HepG2 (cell line): ENCODE measurements around the gene NELFB. TPM values are rescaled to one million over a fixed set of nuclear protein-coding genes. Genes with fewer than 3 reads are reported as not detected.

Experiments used
- CEBPG ChIP-seq: IDR thresholded peaks from 2 replicates; pipeline ENCODE4 v1.6.1; 2016
- CREB3 ChIP-seq: sonication (generic); formaldehyde crosslinking; IDR thresholded peaks from 2 replicates; pipeline ENCODE4 v1.5.0; 2020; ENCODE audit warnings: missing genetic modification reagents
- EEA1 ChIP-seq: sonication (generic); formaldehyde crosslinking; IDR thresholded peaks from 2 replicates; pipeline ENCODE4 v1.5.1; 2020; ENCODE audit warnings: mild to moderate bottlenecking, missing genetic modification reagents, borderline replicate concordance
- ELF4 ChIP-seq: sonication (generic); formaldehyde crosslinking; IDR thresholded peaks from 2 replicates; pipeline ENCODE4 v1.5.0; 2020; ENCODE audit warnings: missing genetic modification reagents, mild to moderate bottlenecking, moderate library complexity, borderline replicate concordance
- ERF ChIP-seq: IDR thresholded peaks from 2 replicates; pipeline ENCODE4 v1.6.1; 2018; ENCODE audit warnings: missing biosample characterization, missing genetic modification reagents
- FOXC1 ChIP-seq: sonication (generic); formaldehyde crosslinking; IDR thresholded peaks from 2 replicates; pipeline ENCODE4 v1.8.0; 2022; ENCODE audit warnings: mild to moderate bottlenecking, missing genetic modification reagents, borderline replicate concordance
- GATA4 ChIP-seq: sonication (generic); IDR thresholded peaks from 2 replicates; pipeline ENCODE4 v1.6.1; 2016; ENCODE audit warnings: antibody characterized with exemption, low read depth, borderline replicate concordance
- MYC ChIP-seq: sonication (generic); formaldehyde crosslinking; IDR thresholded peaks from 2 replicates; pipeline ENCODE4 v1.9.0; 2021; ENCODE audit warnings: missing genetic modification reagents, borderline replicate concordance
- NR2C2 ChIP-seq: sonication (generic); formaldehyde crosslinking; IDR thresholded peaks from 2 replicates; pipeline ENCODE4 v1.4.0; 2020; ENCODE audit warnings: missing genetic modification reagents, mild to moderate bottlenecking, moderate library complexity, borderline replicate concordance
- PHF21A ChIP-seq: sonication (generic); formaldehyde crosslinking; IDR thresholded peaks from 2 replicates; pipeline ENCODE4 v1.5.0; 2020; ENCODE audit warnings: mild to moderate bottlenecking, missing genetic modification reagents
- PLSCR1 ChIP-seq: sonication (generic); formaldehyde crosslinking; IDR thresholded peaks from 2 replicates; pipeline ENCODE4 v1.5.0; 2020; ENCODE audit warnings: missing genetic modification reagents, mild to moderate bottlenecking, borderline replicate concordance
- RBAK ChIP-seq: sonication (generic); formaldehyde crosslinking; IDR thresholded peaks from 2 replicates; pipeline ENCODE4 v1.5.1; 2020; ENCODE audit warnings: mild to moderate bottlenecking, missing genetic modification reagents
- SKIL ChIP-seq: sonication (generic); formaldehyde crosslinking; IDR thresholded peaks from 2 replicates; pipeline ENCODE4 v1.8.0; 2022; ENCODE audit warnings: missing genetic modification reagents, mild to moderate bottlenecking, moderate library complexity, borderline replicate concordance
- TFAP4 ChIP-seq: sonication (generic); IDR thresholded peaks from 2 replicates; pipeline ENCODE4 v1.6.1; 2016; ENCODE audit warnings: low read depth, borderline replicate concordance
- ZBED4 ChIP-seq: sonication (generic); formaldehyde crosslinking; IDR thresholded peaks from 2 replicates; pipeline ENCODE4 v1.4.0; 2020; ENCODE audit warnings: missing genetic modification reagents, borderline replicate concordance
- ZFAT ChIP-seq: sonication (generic); formaldehyde crosslinking; conservative IDR thresholded peaks from 2 replicates; pipeline ENCODE4 v1.8.1; 2023; ENCODE audit warnings: missing genetic modification reagents, inconsistent platforms
- ZNF207 ChIP-seq: fragments of 450-650 bp; IDR thresholded peaks from 2 replicates; pipeline ENCODE4 v1.6.1; 2016; ENCODE audit warnings: antibody characterized with exemption, borderline replicate concordance
- ZNF326 ChIP-seq: sonication (generic); formaldehyde crosslinking; IDR thresholded peaks from 2 replicates; pipeline ENCODE4 v1.4.0; 2020; ENCODE audit warnings: missing genetic modification reagents, borderline replicate concordance
- ZNF616 ChIP-seq: sonication (generic); formaldehyde crosslinking; IDR thresholded peaks from 2 replicates; pipeline ENCODE4 v1.5.0; 2020; ENCODE audit warnings: low read depth, mild to moderate bottlenecking, missing genetic modification reagents
- polyA plus RNA-seq, 8 experiments: library from polyadenylated mRNA; depleted of rRNA in 3 of 8; stranded (reverse) in 7 of 8; unstranded in 1 of 8; fragments of >200 nt; fragmentation: Illumina TruSeq in 4 of 8; extraction: Trizol in 4 of 8; gene quantifications; 2 replicates each; pipeline versions ENCODE4 v1.2.1 to v1.2.3, GENCODE V29; 2011 to 2016; ENCODE audit warnings: low read depth in 4 of 8, missing spikeins in 1 of 8, mixed read lengths in 1 of 8; ENCODE audit not compliant: insufficient read depth in 1 of 8
- total RNA-seq, 5 experiments: library from RNA; depleted of rRNA; stranded (reverse); fragments of >200 nt; fragmentation: Illumina TruSeq; extraction: Trizol; gene quantifications; 2 replicates each; pipeline ENCODE4 v1.2.3, GENCODE V29; 2016; ENCODE audit warnings: low read depth in 1 of 5

The NELFB gene
- total and polyA plus RNA-seq, 2 of the 13 experiments (the other 11 are each of a cell fraction or from before 2014, with no cell fraction given) = 26.5 to 45.8 TPM

- TF ChIP-seq PLSCR1 (CRISPR knock-in tag) = no peak
- TF ChIP-seq ZNF207 = no peak
- TF ChIP-seq ZFAT (CRISPR knock-in tag) = no peak
- no peak for TF ChIP-seq SKIL
- TF ChIP-seq EEA1 (CRISPR knock-in tag) = peak; percentile 41; the same call in 1 of the 2 replicates
- TF ChIP-seq ZBED4 = no peak
- no peak for TF ChIP-seq FOXC1
- no peak for TF ChIP-seq CEBPG (CRISPR knock-in tag)
- 0 out of 2 replicates have a peak, but pooled peaks have one; percentile 31 for TF ChIP-seq ZNF616 (CRISPR knock-in tag)
- TF ChIP-seq MYC (CRISPR knock-in tag) = no peak
- no peak for TF ChIP-seq ZNF326 (CRISPR knock-in tag)
- no peak for TF ChIP-seq CREB3 (CRISPR knock-in tag)
- TF ChIP-seq PHF21A (CRISPR knock-in tag) = 0 out of 2 replicates have a peak, but pooled peaks have one; percentile 20
- TF ChIP-seq ELF4 (CRISPR knock-in tag) = no peak
- TF ChIP-seq GATA4 = no peak
- TF ChIP-seq RBAK (CRISPR knock-in tag) = no peak
- no peak for TF ChIP-seq TFAP4
- TF ChIP-seq ERF = 0 out of 2 replicates have a peak, but pooled peaks have one; percentile 11
- TF ChIP-seq NR2C2 = no peak
Measured at GRCh38 chr9:137301081-137301947, 46.2 kb downstream of the NELFB start (continued).
